GM18907 (cell line): ENCODE measurements around the gene SLC25A22.
A peak's percentile ranks its signal among the peaks of the same experiment; 100 is the strongest.

Experiments
- ATAC-seq: cut with Tn5 transposase; IDR thresholded peaks from one replicate; pipeline ENCODE4 v1.9.1; 2021; ENCODE audit warnings: mild to moderate bottlenecking, moderate library complexity; ENCODE audit not compliant: unreplicated experiment

Gene SLC25A22

DNA sequence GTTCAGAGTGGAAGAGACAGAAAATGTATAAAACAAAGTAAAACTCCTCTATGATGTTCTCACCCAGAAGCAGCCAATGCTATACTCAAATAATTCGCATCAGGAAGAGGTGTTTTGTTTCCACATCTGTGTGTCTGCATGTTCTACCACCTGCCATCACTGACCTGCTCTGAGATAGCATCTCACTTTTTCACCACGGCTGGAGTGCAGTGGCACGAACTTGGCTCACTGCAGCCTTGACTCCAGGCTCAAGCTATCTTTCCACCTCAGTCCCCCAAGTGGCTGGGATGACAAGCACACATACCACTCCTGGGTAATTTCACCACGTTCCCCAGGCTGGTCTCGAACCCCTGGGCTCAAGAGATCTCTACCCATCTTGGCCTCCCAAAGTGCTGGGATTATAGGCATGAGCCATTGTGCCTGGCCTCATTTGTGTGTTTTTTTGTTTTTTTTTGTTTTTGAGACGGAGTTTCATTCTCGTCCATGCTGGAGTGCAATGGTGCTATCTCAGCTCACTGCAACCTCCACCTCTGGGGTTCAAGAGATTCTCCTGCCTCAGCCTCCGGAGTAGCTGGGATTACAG is 36.5 kb downstream of the SLC25A22 start:
- no peak for ATAC-seq

GRCh38 chr11:760236-760635 is 37.8 kb downstream of the SLC25A22 start:
- no peak for ATAC-seq

DNA sequence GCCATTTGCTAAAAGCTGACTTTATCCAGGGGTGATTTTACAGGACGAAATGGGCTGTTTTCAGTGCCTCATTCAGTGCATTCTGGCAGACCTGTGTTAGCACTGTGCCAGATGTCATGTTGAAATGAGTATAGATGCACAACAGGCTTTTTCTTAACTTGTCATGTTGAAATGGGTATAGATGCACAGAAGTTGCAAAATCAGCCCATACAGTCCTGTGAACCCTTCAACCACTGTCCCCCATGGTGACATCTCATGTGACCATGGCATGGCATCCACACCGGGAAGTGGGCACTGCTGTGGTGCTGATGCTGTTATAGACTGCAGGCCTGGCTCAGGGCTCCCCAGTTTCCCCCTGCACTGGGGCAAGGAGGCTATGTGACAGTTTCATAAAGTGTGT is 48.4 kb downstream of the SLC25A22 start:
- no peak for ATAC-seq

DNA sequence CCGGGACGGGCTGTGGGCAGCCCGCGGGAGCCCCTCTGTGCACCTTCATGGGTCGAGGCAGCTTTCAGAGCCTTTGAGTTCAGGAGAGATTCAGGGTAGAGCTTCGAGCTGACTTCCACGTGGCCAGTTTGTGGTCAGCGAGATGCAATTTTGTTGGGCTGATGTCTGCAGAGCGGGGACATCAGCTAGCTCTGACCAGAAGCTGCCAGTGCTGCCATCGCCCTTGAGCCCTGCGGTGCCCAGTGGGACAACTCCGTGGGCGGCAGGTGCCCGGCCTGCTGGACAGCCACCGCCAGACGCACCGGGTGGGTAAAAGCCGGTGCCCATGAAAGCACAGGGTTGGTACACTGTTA is 50.1 kb downstream of the SLC25A22 start:
- peak; percentile 36 for ATAC-seq

- peak; percentile 93 for ATAC-seq
Observed at GRCh38 chr11:747158-748006, 50.7 kb downstream of the SLC25A22 start, which contains the start of gene TALDO1. TALDO1 (plus strand) TSS chr11:747464; CDS start chr11:747482, 18 bp downstream.

GRCh38 chr11:746289-747157 is 51.6 kb downstream of the SLC25A22 start:
- ATAC-seq = peak; percentile 46

- ATAC-seq = no peak
Observed at GRCh38 chr11:745428-745827, 52.7 kb downstream of the SLC25A22 start.

DNA sequence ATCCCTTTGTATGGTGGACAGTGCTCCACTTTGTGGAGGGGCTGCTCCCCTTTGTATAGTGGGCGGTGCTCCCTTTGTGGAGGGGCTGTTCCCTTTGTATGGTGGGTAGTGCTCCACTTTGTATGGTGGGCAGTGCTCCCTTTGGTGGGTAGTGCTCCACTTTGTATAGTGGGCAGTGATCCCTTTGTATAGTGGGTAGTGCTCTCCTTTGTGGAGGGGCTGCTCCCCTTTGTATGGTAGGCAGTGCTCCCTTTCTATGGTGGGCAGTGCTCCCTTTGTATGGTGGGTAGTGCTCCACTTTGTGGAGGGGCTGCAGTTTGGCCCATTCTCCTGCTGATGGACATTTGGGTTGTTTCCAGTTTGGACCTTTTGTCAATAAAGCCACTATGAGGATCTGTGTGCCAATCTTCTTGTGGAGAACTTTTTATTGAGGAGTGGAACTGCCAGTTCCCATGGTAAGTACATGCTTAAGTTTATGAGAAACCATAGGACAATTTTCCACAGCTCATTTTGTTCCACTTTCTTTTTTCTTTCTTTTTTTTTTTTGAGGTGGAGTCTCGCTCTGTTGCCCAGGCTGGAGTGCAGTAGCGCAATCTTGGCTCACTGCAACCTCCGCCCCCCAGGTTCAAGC is 55.4 kb downstream of the SLC25A22 start:
- no peak for ATAC-seq

- ATAC-seq = no peak
Observed at GRCh38 chr11:742156-742546, 55.9 kb downstream of the SLC25A22 start.
